HEK293 (cell line): Measurements from ENCODE around the gene ARNT2.

ENCODE experiments used
- CTCF ChIA-PET: fragments of 350-600 bp; formaldehyde crosslinking; extraction: SDS; loops from one replicate; lab custom pipeline; 2021; ENCODE audit warnings: antibody characterized with exemption; lab: Yijun Ruan, JAX
- POLR2A ChIA-PET: fragments of 300-600 bp; formaldehyde crosslinking; extraction: SDS; loops from one replicate; lab custom pipeline; 2020; ENCODE audit warnings: antibody characterized with exemption, inconsistent platforms; lab: Yijun Ruan, JAX
- H3K27ac ChIP-seq: fragments of 200-500 bp; sonication (Bioruptor generic); 2 replicates; pipeline ENCODE4 v1.5.1; 2014; ENCODE audit warnings: low read depth, low read length, control low read depth, inconsistent platforms; ENCODE audit errors: extremely low read depth
- H3K36me3 ChIP-seq, 2 experiments: fragments of 200-500 bp in 1 of 2; sonication (Bioruptor generic) in 1 of 2; 1 replicate in 1 of 2; 2 replicates in 1 of 2; pipeline ENCODE4 v1.5.1; 2014 to 2017; ENCODE audit warnings: inconsistent platforms in 2 of 2, low read length in 2 of 2; ENCODE audit not compliant: control insufficient read depth in 2 of 2, insufficient read depth in 1 of 2
- H3K4me1 ChIP-seq: fragments of 200-500 bp; sonication (Bioruptor generic); 2 replicates; pipeline ENCODE4 v1.5.1; 2014; ENCODE audit warnings: mild to moderate bottlenecking, low read length, inconsistent platforms; ENCODE audit not compliant: control insufficient read depth, insufficient read depth
- H3K4me3 ChIP-seq: 2 replicates; pipeline ENCODE4 v1.5.1; 2011; ENCODE audit warnings: low read depth, mild to moderate bottlenecking, control low read depth, low read length, moderate library complexity
- H3K9me3 ChIP-seq: fragments of 200-500 bp; sonication (Bioruptor generic); 2 replicates; pipeline ENCODE4 v1.5.1; 2014; ENCODE audit warnings: low read depth, low read length, inconsistent platforms; ENCODE audit not compliant: control insufficient read depth, insufficient read depth
- BCL6B ChIP-seq: fragments of 450-650 bp; formaldehyde crosslinking; IDR thresholded peaks from 2 replicates; pipeline ENCODE4 v1.5.1; 2017; ENCODE audit warnings: missing biosample characterization, missing genetic modification characterization
- GLIS1 ChIP-seq: fragments of 450-650 bp; formaldehyde crosslinking; IDR thresholded peaks from 2 replicates; pipeline ENCODE4 v1.5.1; 2016; ENCODE audit warnings: missing biosample characterization, missing genetic modification characterization
- HOXA7 ChIP-seq: sonication (generic); formaldehyde crosslinking; IDR thresholded peaks from 2 replicates; pipeline ENCODE4 v1.8.1; 2022; ENCODE audit warnings: missing genetic modification reagents, borderline replicate concordance
- HOXD13 ChIP-seq: sonication (generic); formaldehyde crosslinking; IDR thresholded peaks from 2 replicates; pipeline ENCODE4 v1.8.0; 2022; ENCODE audit warnings: missing genetic modification reagents, borderline replicate concordance
- INSM2 ChIP-seq: fragments of 450-650 bp; formaldehyde crosslinking; IDR thresholded peaks from 2 replicates; pipeline ENCODE4 v1.5.1; 2016; ENCODE audit warnings: missing biosample characterization, missing genetic modification characterization
- ZBTB8A ChIP-seq: fragments of 450-650 bp; formaldehyde crosslinking; IDR thresholded peaks from 2 replicates; pipeline ENCODE4 v1.5.1; 2016; ENCODE audit warnings: missing biosample characterization, missing genetic modification characterization
- ZNF140 ChIP-seq: fragments of 450-650 bp; formaldehyde crosslinking; IDR thresholded peaks from 2 replicates; pipeline ENCODE4 v1.5.1; 2016; ENCODE audit warnings: missing biosample characterization, missing genetic modification characterization
- ZNF23 ChIP-seq: fragments of 450-650 bp; formaldehyde crosslinking; IDR thresholded peaks from 2 replicates; pipeline ENCODE4 v1.5.1; 2016; ENCODE audit warnings: missing biosample characterization, missing genetic modification characterization, borderline replicate concordance
- ZNF239 ChIP-seq: fragments of 450-650 bp; formaldehyde crosslinking; IDR thresholded peaks from 2 replicates; pipeline ENCODE4 v1.5.1; 2016; ENCODE audit warnings: missing biosample characterization, missing genetic modification characterization
- ZNF37A ChIP-seq: fragments of 450-650 bp; IDR thresholded peaks from 2 replicates; pipeline ENCODE4 v1.5.1; 2018; ENCODE audit warnings: missing biosample characterization, missing genetic modification characterization
- ZNF426 ChIP-seq: fragments of 450-650 bp; formaldehyde crosslinking; IDR thresholded peaks from 2 replicates; pipeline ENCODE4 v1.5.1; 2017; ENCODE audit warnings: missing biosample characterization, missing genetic modification characterization, mild to moderate bottlenecking, inconsistent platforms, moderate library complexity
- ZNF514 ChIP-seq: fragments of 450-650 bp; formaldehyde crosslinking; IDR thresholded peaks from 2 replicates; pipeline ENCODE4 v1.5.1; 2016; ENCODE audit warnings: missing biosample characterization, missing genetic modification characterization
- ZNF529 ChIP-seq: fragments of 450-650 bp; formaldehyde crosslinking; IDR thresholded peaks from 2 replicates; pipeline ENCODE4 v1.5.1; 2017; ENCODE audit warnings: missing genetic modification characterization, missing biosample characterization; ENCODE audit not compliant: insufficient replicate concordance
- ZNF571 ChIP-seq: fragments of 450-650 bp; formaldehyde crosslinking; IDR thresholded peaks from 2 replicates; pipeline ENCODE4 v1.5.0; 2017; ENCODE audit warnings: missing biosample characterization, missing genetic modification characterization
- ZNF623 ChIP-seq: fragments of 450-650 bp; formaldehyde crosslinking; IDR thresholded peaks from 2 replicates; pipeline ENCODE4 v1.5.1; 2016; ENCODE audit warnings: missing biosample characterization, missing genetic modification characterization
- ZNF645 ChIP-seq: fragments of 450-650 bp; formaldehyde crosslinking; IDR thresholded peaks from 2 replicates; pipeline ENCODE4; 2016; ENCODE audit warnings: missing biosample characterization, missing genetic modification characterization
- ZNF768 ChIP-seq: fragments of 450-650 bp; formaldehyde crosslinking; IDR thresholded peaks from 2 replicates; pipeline ENCODE4 v1.5.1; 2018; ENCODE audit warnings: missing biosample characterization, mild to moderate bottlenecking, missing genetic modification characterization
- ZNF843 ChIP-seq: fragments of 450-650 bp; formaldehyde crosslinking; IDR thresholded peaks from 2 replicates; pipeline ENCODE4 v1.5.1; 2016; ENCODE audit warnings: missing biosample characterization, missing genetic modification characterization
- ZSCAN30 ChIP-seq: fragments of 450-650 bp; IDR thresholded peaks from 2 replicates; pipeline ENCODE4 v1.5.1; 2018; ENCODE audit warnings: missing biosample characterization, mild to moderate bottlenecking, missing genetic modification characterization, moderate library complexity
- TF ChIP-seq, protein P1 (sequence below): fragments of 450-650 bp; formaldehyde crosslinking; IDR thresholded peaks from 2 replicates; pipeline ENCODE4 v1.5.1; 2016; ENCODE audit warnings: missing biosample characterization, missing genetic modification characterization

ARNT2 gene

DNA sequence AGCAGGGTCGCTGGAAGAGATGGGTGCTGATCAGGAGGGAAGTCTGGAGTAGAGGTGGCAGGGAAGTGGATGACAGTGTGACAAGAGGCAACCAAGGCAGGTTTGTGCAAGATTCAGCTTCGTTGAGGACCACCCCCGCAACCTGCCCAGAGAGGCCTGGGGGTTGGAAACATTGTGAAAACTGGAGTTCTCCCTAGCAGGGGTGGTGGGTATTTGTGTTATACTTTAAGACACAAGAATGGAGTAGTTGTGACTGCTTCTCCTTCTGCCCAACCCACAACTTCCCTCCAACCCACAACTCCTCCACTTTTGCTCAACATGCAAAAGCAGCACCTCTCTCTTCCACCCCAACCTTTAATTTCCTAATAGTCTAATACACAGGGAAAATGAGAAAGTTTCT is 8.6 kb upstream of the ARNT2 start:
- TF ChIP-seq GLIS1 (tag by site-specific recombination) (no peak), ZNF843 (no peak), ZNF140 (tag by site-specific recombination) (no peak), ZNF239 (no peak), HOXA7 (CRISPR knock-in tag) (no peak), ZNF514 (no peak), ZNF529 (tag by site-specific recombination) (no peak), ZNF768 (no peak), ZNF23 (tag by site-specific recombination) (no peak), ZNF37A (no peak), ZNF426 (no peak), ZBTB8A (tag by site-specific recombination) (no peak), ZSCAN30 (tag by site-specific recombination) (no peak), ZNF623 (tag by site-specific recombination) (no peak), INSM2 (no peak), BCL6B (no peak), HOXD13 (CRISPR knock-in tag) (no peak)
- TF ChIP-seq, protein P1, sequence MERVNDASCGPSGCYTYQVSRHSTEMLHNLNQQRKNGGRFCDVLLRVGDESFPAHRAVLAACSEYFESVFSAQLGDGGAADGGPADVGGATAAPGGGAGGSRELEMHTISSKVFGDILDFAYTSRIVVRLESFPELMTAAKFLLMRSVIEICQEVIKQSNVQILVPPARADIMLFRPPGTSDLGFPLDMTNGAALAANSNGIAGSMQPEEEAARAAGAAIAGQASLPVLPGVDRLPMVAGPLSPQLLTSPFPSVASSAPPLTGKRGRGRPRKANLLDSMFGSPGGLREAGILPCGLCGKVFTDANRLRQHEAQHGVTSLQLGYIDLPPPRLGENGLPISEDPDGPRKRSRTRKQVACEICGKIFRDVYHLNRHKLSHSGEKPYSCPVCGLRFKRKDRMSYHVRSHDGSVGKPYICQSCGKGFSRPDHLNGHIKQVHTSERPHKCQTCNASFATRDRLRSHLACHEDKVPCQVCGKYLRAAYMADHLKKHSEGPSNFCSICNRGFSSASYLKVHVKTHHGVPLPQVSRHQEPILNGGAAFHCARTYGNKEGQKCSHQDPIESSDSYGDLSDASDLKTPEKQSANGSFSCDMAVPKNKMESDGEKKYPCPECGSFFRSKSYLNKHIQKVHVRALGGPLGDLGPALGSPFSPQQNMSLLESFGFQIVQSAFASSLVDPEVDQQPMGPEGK (tag by site-specific recombination), result no peak
- POLR2A ChIA-PET, result no interaction called here
- Histone ChIP-seq H3K36me3 (no peaks in the 10 kb centered on the region), H3K27ac (no peak overlapping the region), H3K4me3 (no peak overlapping the region), H3K4me1 (no peaks in the 10 kb centered on the region), H3K9me3 (no peaks in the 10 kb centered on the region)
- CTCF ChIA-PET, result no interaction called here

GRCh38 chr15:80396096-80396495 is 8.1 kb upstream of the ARNT2 start:
- no peak for TF ChIP-seq ZNF645 (tag by site-specific recombination)
- no peak for TF ChIP-seq ZNF571 (tag by site-specific recombination)
- Histone ChIP-seq H3K36me3 (no peaks in the 10 kb centered on the region), H3K4me1 (no peaks in the 10 kb centered on the region), H3K9me3 (no peaks in the 10 kb centered on the region), H3K4me3 (no peak overlapping the region), H3K27ac (no peak overlapping the region)
- ChIA-PET POLR2A (no interaction called here), CTCF (no interaction called here)
